K562 (cell line): ENCODE results near the gene CSNK2A1. TPM values are rescaled to one million over a fixed set of nuclear protein-coding genes. Genes with fewer than 3 reads are reported as not detected.
A peak's percentile ranks its signal among the peaks of the same experiment; 100 is the strongest.

Experiments used
- CXXC5 ChIP-seq: fragments of 250-450 bp; sonication (Bioruptor Pico); IDR thresholded peaks from 2 replicates; pipeline ENCODE4 v1.8.0; 2022; ENCODE audit warnings: inconsistent platforms, mild to moderate bottlenecking, moderate library complexity
- ILK ChIP-seq: fragments of 450-650 bp; IDR thresholded peaks from 2 replicates; pipeline ENCODE4 v1.6.1; 2016; ENCODE audit warnings: missing genetic modification characterization, low read depth, mild to moderate bottlenecking, missing compliant biosample characterization, moderate library complexity, borderline replicate concordance
- JUND ChIP-seq, 2 experiments: IDR thresholded peaks; 2 replicates in 1 of 2; 3 replicates in 1 of 2; pipeline ENCODE4 v1.6.1; 2011; ENCODE audit warnings: borderline replicate concordance in 2 of 2, low read depth in 2 of 2, low read length in 2 of 2, improper control_type of control experiment in 1 of 2, missing biosample characterization in 1 of 2, missing genetic modification characterization in 1 of 2, missing genetic modification reagents in 1 of 2
- KAT8 ChIP-seq: fragments of 450-650 bp; IDR thresholded peaks from 2 replicates; pipeline ENCODE4 v1.6.1; 2016; ENCODE audit warnings: low read depth, mild to moderate bottlenecking
- KLF16 ChIP-seq: IDR thresholded peaks from 2 replicates; pipeline ENCODE4 v1.6.1; 2016; ENCODE audit warnings: antibody characterized with exemption
- KLF6 ChIP-seq: fragments of 250-450 bp; sonication (Bioruptor Pico); IDR thresholded peaks from 2 replicates; pipeline ENCODE4 v1.4.0; 2020; ENCODE audit warnings: mild to moderate bottlenecking, moderate library complexity, borderline replicate concordance
- MAFF ChIP-seq: IDR thresholded peaks from 2 replicates; pipeline ENCODE4 v1.6.1; 2012; ENCODE audit warnings: low read length, improper control_type of control experiment
- MYC ChIP-seq, 2 experiments: fragments of 250-450 bp in 1 of 2; sonication (Bioruptor Pico) in 1 of 2; IDR thresholded peaks; 2 replicates each; pipeline versions ENCODE4 v1.5.1 to v1.6.1; 2012 to 2021; ENCODE audit warnings: low read depth in 2 of 2, borderline replicate concordance in 1 of 2, improper control_type of control experiment in 1 of 2, low read length in 1 of 2, mild to moderate bottlenecking in 1 of 2, moderate library complexity in 1 of 2
- NELFE ChIP-seq: IDR thresholded peaks from 2 replicates; pipeline ENCODE4 v1.6.1; 2011; ENCODE audit warnings: mild to moderate bottlenecking; ENCODE audit not compliant: insufficient read depth, insufficient read length
- NFXL1 ChIP-seq: fragments of 450-650 bp; formaldehyde crosslinking; IDR thresholded peaks from 2 replicates; pipeline ENCODE4 v1.4.0; 2021; ENCODE audit warnings: mild to moderate bottlenecking
- PRPF4 ChIP-seq: fragments of 200-400 bp; formaldehyde crosslinking; IDR thresholded peaks from one replicate; pipeline ENCODE4 v1.6.1; 2017; ENCODE audit warnings: low read length, low read depth, mild to moderate bottlenecking; ENCODE audit not compliant: insufficient read depth, poor library complexity, severe bottlenecking
- RB1 ChIP-seq: fragments of 450-650 bp; IDR thresholded peaks from 2 replicates; pipeline ENCODE4 v1.6.1; 2017; ENCODE audit warnings: low read depth, mild to moderate bottlenecking
- SMARCC2 ChIP-seq: fragments of 450-650 bp; IDR thresholded peaks from 2 replicates; pipeline ENCODE4 v1.6.1; 2017; ENCODE audit warnings: antibody characterized with exemption, moderate library complexity, mild to moderate bottlenecking, low read depth
- TAF7 ChIP-seq: fragments of 450-650 bp; IDR thresholded peaks from 2 replicates; pipeline ENCODE4 v1.6.1; 2016; ENCODE audit warnings: missing genetic modification characterization, missing compliant biosample characterization
- TBP ChIP-seq: optimal IDR thresholded peaks from 2 replicates; pipeline ENCODE3; 2011; ENCODE audit warnings: low read depth, low read length, improper control_type of control experiment
- TFAM ChIP-seq: fragments of 250-450 bp; sonication (Bioruptor Pico); conservative IDR thresholded peaks from 2 replicates; pipeline ENCODE4 v1.5.0; 2021; ENCODE audit warnings: mild to moderate bottlenecking, moderate library complexity
- TOE1 ChIP-seq, 2 experiments: fragments of 450-650 bp in 1 of 2; sonication (generic) in 1 of 2; formaldehyde crosslinking in 1 of 2; IDR thresholded peaks; 2 replicates each; pipeline versions ENCODE4 v1.7.1 to v1.8.0; 2016 to 2022; ENCODE audit warnings: borderline replicate concordance in 2 of 2, mild to moderate bottlenecking in 2 of 2, antibody characterized with exemption in 1 of 2, inconsistent platforms in 1 of 2, low read depth in 1 of 2, missing genetic modification reagents in 1 of 2, moderate library complexity in 1 of 2
- ZBTB1 ChIP-seq: sonication (generic); formaldehyde crosslinking; IDR thresholded peaks from 2 replicates; pipeline ENCODE4 v1.8.1; 2023; ENCODE audit warnings: missing genetic modification reagents, low read depth, mild to moderate bottlenecking, borderline replicate concordance
- ZFX ChIP-seq: sonication (generic); formaldehyde crosslinking; IDR thresholded peaks from 2 replicates; pipeline ENCODE4 v1.8.0; 2022; ENCODE audit warnings: mild to moderate bottlenecking, missing genetic modification reagents, moderate library complexity
- ZNF174 ChIP-seq: fragments of 250-450 bp; sonication (Bioruptor Pico); IDR thresholded peaks from 2 replicates; pipeline ENCODE4 v1.4.0; 2020; ENCODE audit warnings: mild to moderate bottlenecking
- ZNF384 ChIP-seq: IDR thresholded peaks from 2 replicates; pipeline ENCODE4 v1.6.1; 2012; ENCODE audit warnings: low read depth, low read length, improper control_type of control experiment
- ZNF696 ChIP-seq: fragments of 250-450 bp; sonication (Bioruptor Pico); conservative IDR thresholded peaks from 2 replicates; pipeline ENCODE4 v1.4.0; 2020; ENCODE audit warnings: mild to moderate bottlenecking, moderate library complexity
- ZNF707 ChIP-seq: fragments of 250-450 bp; sonication (Bioruptor Pico); conservative IDR thresholded peaks from 2 replicates; pipeline ENCODE4 v1.8.0; 2022; ENCODE audit warnings: inconsistent platforms, mild to moderate bottlenecking, moderate library complexity
- polyA plus RNA-seq, 8 experiments: library from polyadenylated mRNA; depleted of rRNA in 4 of 8; stranded (reverse) in 5 of 8; unstranded in 3 of 8; fragments of >200 nt; fragmentation: Nextera tagmentation in 2 of 8; fragmentation: Illumina TruSeq in 1 of 8; extraction: Ambion mirVana in 2 of 8; extraction: Trizol in 1 of 8; gene quantifications; 2 replicates each; pipeline versions ENCODE4 v1.2.1 to v1.2.3, GENCODE V29; 2011 to 2014; ENCODE audit warnings: inconsistent platforms in 1 of 8, missing spikeins in 1 of 8
- total RNA-seq, 7 experiments: library from RNA; depleted of rRNA in 6 of 7; stranded (reverse); fragments of >200 nt in 6 of 7; fragmentation: Illumina TruSeq in 2 of 7; extraction: Trizol in 2 of 7; gene quantifications; 2 replicates each; pipeline versions ENCODE4 v1.2.1 to v1.2.3, GENCODE V29; 2011 to 2021; ENCODE audit warnings: low replicate concordance in 1 of 7
- TF ChIP-seq, protein P1 (sequence below): fragments of 450-650 bp; IDR thresholded peaks from 2 replicates; pipeline ENCODE4 v1.6.1; 2014; ENCODE audit warnings: low read depth, mild to moderate bottlenecking, moderate library complexity, borderline replicate concordance
- TF ChIP-seq, protein P2 (sequence below): fragments of 250-450 bp; sonication (Bioruptor Pico); IDR thresholded peaks from 2 replicates; pipeline ENCODE4 v1.4.0; 2020; ENCODE audit warnings: mild to moderate bottlenecking, moderate library complexity

CSNK2A1 gene
- total and polyA plus RNA-seq, 9 of the 15 experiments (the other 6 are each of a cell fraction or from before 2014, with no cell fraction given) = 71.0 to 251 (median 103) TPM

DNA sequence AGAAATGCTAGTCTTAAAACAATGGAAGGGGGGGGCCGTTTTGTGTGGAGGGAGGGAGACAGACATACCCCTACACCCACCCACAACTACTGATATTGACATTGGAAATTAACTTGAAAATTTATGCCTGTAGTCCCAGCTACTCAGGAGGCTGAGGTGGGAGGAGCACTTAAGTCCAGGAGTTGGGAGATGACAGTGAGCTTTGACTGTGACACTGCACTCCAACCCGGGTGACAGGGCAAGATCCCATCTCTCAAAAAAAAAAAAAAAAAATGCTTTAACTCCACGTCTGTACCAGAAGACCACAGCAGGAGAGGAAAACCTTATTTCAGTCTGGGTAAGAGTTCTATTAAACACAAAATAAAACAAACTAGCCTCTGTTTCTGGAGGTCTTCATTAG, 83.4 kb downstream of the CSNK2A1 start (continued):
- no peak for TF ChIP-seq JUND (IDR thresholded peaks at IDR 0.05; ENCODE audit: borderline replicate concordance, low read depth, low read length)
- no peak; the same call in 2 of the 3 replicates for TF ChIP-seq JUND (tag; IDR thresholded peaks at IDR 0.05; ENCODE audit: borderline replicate concordance, low read depth, low read length)
- TF ChIP-seq TAF7 (tag) = no peak
- TF ChIP-seq ZNF384 = peak; percentile 98
- TF ChIP-seq RB1 = no peak
- TF ChIP-seq ZNF696 = no peak
- TF ChIP-seq, protein P1, sequence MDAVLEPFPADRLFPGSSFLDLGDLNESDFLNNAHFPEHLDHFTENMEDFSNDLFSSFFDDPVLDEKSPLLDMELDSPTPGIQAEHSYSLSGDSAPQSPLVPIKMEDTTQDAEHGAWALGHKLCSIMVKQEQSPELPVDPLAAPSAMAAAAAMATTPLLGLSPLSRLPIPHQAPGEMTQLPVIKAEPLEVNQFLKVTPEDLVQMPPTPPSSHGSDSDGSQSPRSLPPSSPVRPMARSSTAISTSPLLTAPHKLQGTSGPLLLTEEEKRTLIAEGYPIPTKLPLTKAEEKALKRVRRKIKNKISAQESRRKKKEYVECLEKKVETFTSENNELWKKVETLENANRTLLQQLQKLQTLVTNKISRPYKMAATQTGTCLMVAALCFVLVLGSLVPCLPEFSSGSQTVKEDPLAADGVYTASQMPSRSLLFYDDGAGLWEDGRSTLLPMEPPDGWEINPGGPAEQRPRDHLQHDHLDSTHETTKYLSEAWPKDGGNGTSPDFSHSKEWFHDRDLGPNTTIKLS = no peak
- no peak for TF ChIP-seq KLF6 (CRISPR knock-in tag)
- no peak for TF ChIP-seq ILK (tag)
- TF ChIP-seq KLF16 = no peak
- TF ChIP-seq ZNF707 (CRISPR knock-in tag) = no peak
- no peak for TF ChIP-seq TOE1 (IDR thresholded peaks at IDR 0.05; ENCODE audit: borderline replicate concordance)
- no peak for TF ChIP-seq TOE1 (CRISPR knock-in tag; IDR thresholded peaks at IDR 0.05; ENCODE audit: borderline replicate concordance, low read depth)
- no peak; the same call in 1 of the 2 replicates for TF ChIP-seq ZFX (CRISPR knock-in tag)
- TF ChIP-seq NFXL1 (CRISPR knock-in tag) = no peak
- TF ChIP-seq PRPF4 = no peak
- TF ChIP-seq, protein P2, sequence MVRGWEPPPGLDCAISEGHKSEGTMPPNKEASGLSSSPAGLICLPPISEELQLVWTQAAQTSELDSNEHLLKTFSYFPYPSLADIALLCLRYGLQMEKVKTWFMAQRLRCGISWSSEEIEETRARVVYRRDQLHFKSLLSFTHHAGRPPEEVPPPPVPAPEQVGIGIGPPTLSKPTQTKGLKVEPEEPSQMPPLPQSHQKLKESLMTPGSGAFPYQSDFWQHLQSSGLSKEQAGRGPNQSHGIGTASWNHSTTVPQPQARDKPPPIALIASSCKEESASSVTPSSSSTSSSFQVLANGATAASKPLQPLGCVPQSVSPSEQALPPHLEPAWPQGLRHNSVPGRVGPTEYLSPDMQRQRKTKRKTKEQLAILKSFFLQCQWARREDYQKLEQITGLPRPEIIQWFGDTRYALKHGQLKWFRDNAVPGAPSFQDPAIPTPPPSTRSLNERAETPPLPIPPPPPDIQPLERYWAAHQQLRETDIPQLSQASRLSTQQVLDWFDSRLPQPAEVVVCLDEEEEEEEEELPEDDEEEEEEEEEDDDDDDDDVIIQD = no peak
- TF ChIP-seq MAFF = peak; percentile 67
- TF ChIP-seq TBP = no peak
- no peak for TF ChIP-seq TFAM (CRISPR knock-in tag)
- no peak for TF ChIP-seq MYC (IDR thresholded peaks at IDR 0.05; ENCODE audit: low read depth, low read length)
- no peak for TF ChIP-seq MYC (CRISPR knock-in tag; IDR thresholded peaks at IDR 0.05; ENCODE audit: borderline replicate concordance, low read depth)
- no peak for TF ChIP-seq ZBTB1
- no peak for TF ChIP-seq NELFE
- TF ChIP-seq KAT8 = no peak
- no peak for TF ChIP-seq ZNF174 (CRISPR knock-in tag)
- no peak for TF ChIP-seq CXXC5
- TF ChIP-seq SMARCC2 = no peak
